Thyroid gland (tissue), 4 donors: ENCODE results near the gene DLG2.

ENCODE experiments used
- POLR2A ChIP-seq, 2 donors: fragments of 450-650 bp; IDR thresholded peaks; one replicate each; pipeline ENCODE4 v1.6.1; 2017; ENCODE audit warnings: antibody characterized with exemption in 2 of 2, mild to moderate bottlenecking in 2 of 2, moderate library complexity in 1 of 2
- TF ChIP-seq, protein P1 (sequence below), 6 experiments: fragments of 200-600 bp in 3 of 6; fragments of 450-650 bp in 3 of 6; sonication (generic) in 3 of 6; IDR thresholded peaks; one replicate each; pipeline ENCODE4 v1.5.1; 2016 to 2019; ENCODE audit warnings: antibody characterized with exemption in 6 of 6, mild to moderate bottlenecking in 2 of 6, inconsistent platforms in 1 of 6, moderate library complexity in 1 of 6

DNA sequence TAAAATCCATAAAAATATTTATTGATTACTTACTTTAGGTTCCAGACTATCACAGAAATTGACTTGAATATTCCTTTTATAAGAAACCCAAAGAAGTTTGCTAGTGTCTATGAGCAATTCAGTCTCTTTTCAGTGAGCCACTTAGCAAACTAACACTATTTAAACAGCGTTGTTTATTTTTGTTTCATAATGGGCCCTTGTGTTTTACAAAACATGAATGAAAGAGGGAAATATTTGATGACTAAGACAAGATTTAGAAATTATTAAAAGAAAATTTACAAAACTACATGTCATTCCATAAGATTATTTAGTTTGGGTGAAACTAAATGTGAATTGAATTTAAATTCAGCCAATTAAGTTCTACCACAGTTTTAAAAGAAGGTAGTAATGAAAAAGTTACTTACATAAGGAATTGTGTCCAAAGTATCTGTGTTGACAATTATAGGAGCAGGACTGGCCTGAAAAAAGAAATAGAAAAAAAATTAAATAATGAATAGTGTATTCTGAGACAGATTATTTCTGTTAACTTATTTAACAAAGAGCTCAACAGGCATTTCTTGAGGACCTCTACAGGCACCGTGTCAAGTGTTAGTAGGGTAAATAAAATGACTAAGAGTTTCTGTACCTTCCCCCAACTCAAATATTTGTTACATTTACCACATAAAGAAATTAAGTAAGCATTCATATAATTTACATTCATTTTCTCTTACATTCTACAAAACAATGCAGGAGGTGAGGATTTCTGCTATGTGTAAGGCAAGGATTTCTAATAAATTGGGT lies 1376.1 kb downstream of the DLG2 start:
- TF ChIP-seq, protein P1, sequence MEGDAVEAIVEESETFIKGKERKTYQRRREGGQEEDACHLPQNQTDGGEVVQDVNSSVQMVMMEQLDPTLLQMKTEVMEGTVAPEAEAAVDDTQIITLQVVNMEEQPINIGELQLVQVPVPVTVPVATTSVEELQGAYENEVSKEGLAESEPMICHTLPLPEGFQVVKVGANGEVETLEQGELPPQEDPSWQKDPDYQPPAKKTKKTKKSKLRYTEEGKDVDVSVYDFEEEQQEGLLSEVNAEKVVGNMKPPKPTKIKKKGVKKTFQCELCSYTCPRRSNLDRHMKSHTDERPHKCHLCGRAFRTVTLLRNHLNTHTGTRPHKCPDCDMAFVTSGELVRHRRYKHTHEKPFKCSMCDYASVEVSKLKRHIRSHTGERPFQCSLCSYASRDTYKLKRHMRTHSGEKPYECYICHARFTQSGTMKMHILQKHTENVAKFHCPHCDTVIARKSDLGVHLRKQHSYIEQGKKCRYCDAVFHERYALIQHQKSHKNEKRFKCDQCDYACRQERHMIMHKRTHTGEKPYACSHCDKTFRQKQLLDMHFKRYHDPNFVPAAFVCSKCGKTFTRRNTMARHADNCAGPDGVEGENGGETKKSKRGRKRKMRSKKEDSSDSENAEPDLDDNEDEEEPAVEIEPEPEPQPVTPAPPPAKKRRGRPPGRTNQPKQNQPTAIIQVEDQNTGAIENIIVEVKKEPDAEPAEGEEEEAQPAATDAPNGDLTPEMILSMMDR (IDR thresholded peaks at IDR 0.05), result no peak
- no peak for TF ChIP-seq POLR2A (IDR thresholded peaks at IDR 0.05)
